GM12878 (cell line): ENCODE data around the gene CALML4.

Experiments
- BCL3 ChIP-seq: IDR thresholded peaks from 2 replicates; pipeline ENCODE4 v1.6.1; 2011; ENCODE audit warnings: borderline replicate concordance, low read depth, mild to moderate bottlenecking, moderate library complexity, low read length; ENCODE audit not compliant: insufficient read depth, poor library complexity, severe bottlenecking
- CBX3 ChIP-seq: fragments of 200-600 bp; sonication (generic); IDR thresholded peaks from 2 replicates; pipeline ENCODE4 v1.6.1; 2016; ENCODE audit warnings: low read depth, borderline replicate concordance
- EZH2 ChIP-seq: IDR thresholded peaks from 2 replicates; pipeline ENCODE4 v1.6.1; 2012; ENCODE audit warnings: low read depth, mild to moderate bottlenecking, control low read depth, inconsistent platforms, low read length, borderline replicate concordance; ENCODE audit not compliant: control insufficient read depth
- HDGF ChIP-seq: fragments of 450-650 bp; IDR thresholded peaks from 2 replicates; pipeline ENCODE4 v1.6.1; 2016; ENCODE audit warnings: antibody characterized with exemption
- POLR2A ChIP-seq: IDR thresholded peaks from 2 replicates; pipeline ENCODE4 v1.6.1; 2011; ENCODE audit warnings: low read depth, mild to moderate bottlenecking, low read length
- REST ChIP-seq: IDR thresholded peaks from 2 replicates; pipeline ENCODE4 v1.6.1; 2012; ENCODE audit warnings: mild to moderate bottlenecking, low read depth, low read length
- TCF12 ChIP-seq: IDR thresholded peaks from 2 replicates; pipeline ENCODE4 v1.6.1; 2011; ENCODE audit warnings: low read depth, mild to moderate bottlenecking, low read length
- TF ChIP-seq, protein P1 (sequence below): IDR thresholded peaks from 2 replicates; pipeline ENCODE4 v1.6.1; 2012; ENCODE audit warnings: low read depth, low read length, improper control_type of control experiment
- TF ChIP-seq, protein P2 (sequence below), 3 experiments: IDR thresholded peaks in 2 of 3; conservative IDR thresholded peaks in 1 of 3; 2 replicates each; pipeline ENCODE4 v1.5.1; 2011; ENCODE audit warnings: low read depth in 3 of 3, low read length in 3 of 3, mild to moderate bottlenecking in 3 of 3, control low read depth in 2 of 3, moderate library complexity in 2 of 3, inconsistent platforms in 1 of 3, mixed read lengths in 1 of 3; ENCODE audit not compliant: control insufficient read depth in 2 of 3, insufficient read depth in 1 of 3; ENCODE audit errors: extremely low read depth in 1 of 3

- TF ChIP-seq EZH2 = no peak
- TF ChIP-seq TCF12 = no peak
- no peak for TF ChIP-seq REST
- TF ChIP-seq, protein P1, sequence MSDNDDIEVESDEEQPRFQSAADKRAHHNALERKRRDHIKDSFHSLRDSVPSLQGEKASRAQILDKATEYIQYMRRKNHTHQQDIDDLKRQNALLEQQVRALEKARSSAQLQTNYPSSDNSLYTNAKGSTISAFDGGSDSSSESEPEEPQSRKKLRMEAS = no peak
- no peak for TF ChIP-seq BCL3
- TF ChIP-seq HDGF = no peak
- no peak for TF ChIP-seq POLR2A
- TF ChIP-seq, protein P2, sequence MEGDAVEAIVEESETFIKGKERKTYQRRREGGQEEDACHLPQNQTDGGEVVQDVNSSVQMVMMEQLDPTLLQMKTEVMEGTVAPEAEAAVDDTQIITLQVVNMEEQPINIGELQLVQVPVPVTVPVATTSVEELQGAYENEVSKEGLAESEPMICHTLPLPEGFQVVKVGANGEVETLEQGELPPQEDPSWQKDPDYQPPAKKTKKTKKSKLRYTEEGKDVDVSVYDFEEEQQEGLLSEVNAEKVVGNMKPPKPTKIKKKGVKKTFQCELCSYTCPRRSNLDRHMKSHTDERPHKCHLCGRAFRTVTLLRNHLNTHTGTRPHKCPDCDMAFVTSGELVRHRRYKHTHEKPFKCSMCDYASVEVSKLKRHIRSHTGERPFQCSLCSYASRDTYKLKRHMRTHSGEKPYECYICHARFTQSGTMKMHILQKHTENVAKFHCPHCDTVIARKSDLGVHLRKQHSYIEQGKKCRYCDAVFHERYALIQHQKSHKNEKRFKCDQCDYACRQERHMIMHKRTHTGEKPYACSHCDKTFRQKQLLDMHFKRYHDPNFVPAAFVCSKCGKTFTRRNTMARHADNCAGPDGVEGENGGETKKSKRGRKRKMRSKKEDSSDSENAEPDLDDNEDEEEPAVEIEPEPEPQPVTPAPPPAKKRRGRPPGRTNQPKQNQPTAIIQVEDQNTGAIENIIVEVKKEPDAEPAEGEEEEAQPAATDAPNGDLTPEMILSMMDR (IDR thresholded peaks at IDR 0.05 in 2 of 3, conservative IDR thresholded peaks at IDR 0.05 in 1 of 3; ENCODE audit: control insufficient read depth in 2 of 3, extremely low read depth in 1 of 3, insufficient read depth in 1 of 3, low read depth in 3 of 3, low read length in 3 of 3) = no peak
- TF ChIP-seq CBX3 = no peak
These were observed 13.2 kb upstream of the CALML4 start for GRCh38 chr15:68218331-68218730.
